ENCODE measurements around the gene RFXAP. TPM values are rescaled to one million over a fixed set of nuclear protein-coding genes. Genes with fewer than 3 reads are reported as not detected.

Gene RFXAP
- total RNA-seq, 1 donor from 2014 or later = 0.53 TPM

DNA sequence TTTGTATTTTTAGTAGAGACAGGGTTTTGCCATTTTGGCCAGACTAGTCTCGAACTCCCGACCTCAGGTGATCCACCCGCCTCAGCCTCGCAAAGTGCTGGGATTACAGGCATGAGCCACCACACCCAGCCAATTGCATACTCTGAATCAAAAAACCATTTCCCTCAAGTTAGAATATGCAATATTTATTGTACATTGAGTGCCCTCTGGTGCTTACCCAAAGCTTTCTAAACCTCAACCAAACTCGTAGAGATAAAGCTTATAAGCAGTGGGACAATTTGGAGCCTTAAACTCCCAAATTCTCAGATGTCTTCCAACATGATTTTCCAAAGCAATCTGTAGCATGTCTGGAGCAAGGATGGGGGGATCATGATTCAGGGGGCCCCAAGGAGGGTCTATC lies 22.4 kb downstream of the RFXAP start:
- no peak overlapping the region for H3K4me3 ChIP-seq (ENCODE audit: low read depth, low read length)
- DNase-seq (ENCODE audit: low read depth) (peak; percentile 28), FAIRE-seq (no peak)
- H3K36me3 ChIP-seq (ENCODE audit: control insufficient read depth, insufficient read depth, low read length) = no peaks in the 10 kb centered on the region
- TF ChIP-seq, protein P1, sequence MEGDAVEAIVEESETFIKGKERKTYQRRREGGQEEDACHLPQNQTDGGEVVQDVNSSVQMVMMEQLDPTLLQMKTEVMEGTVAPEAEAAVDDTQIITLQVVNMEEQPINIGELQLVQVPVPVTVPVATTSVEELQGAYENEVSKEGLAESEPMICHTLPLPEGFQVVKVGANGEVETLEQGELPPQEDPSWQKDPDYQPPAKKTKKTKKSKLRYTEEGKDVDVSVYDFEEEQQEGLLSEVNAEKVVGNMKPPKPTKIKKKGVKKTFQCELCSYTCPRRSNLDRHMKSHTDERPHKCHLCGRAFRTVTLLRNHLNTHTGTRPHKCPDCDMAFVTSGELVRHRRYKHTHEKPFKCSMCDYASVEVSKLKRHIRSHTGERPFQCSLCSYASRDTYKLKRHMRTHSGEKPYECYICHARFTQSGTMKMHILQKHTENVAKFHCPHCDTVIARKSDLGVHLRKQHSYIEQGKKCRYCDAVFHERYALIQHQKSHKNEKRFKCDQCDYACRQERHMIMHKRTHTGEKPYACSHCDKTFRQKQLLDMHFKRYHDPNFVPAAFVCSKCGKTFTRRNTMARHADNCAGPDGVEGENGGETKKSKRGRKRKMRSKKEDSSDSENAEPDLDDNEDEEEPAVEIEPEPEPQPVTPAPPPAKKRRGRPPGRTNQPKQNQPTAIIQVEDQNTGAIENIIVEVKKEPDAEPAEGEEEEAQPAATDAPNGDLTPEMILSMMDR (IDR thresholded peaks at IDR 0.05; ENCODE audit: insufficient read depth, low read length, severe bottlenecking) = peak; percentile 7
- H3K27me3 ChIP-seq (ENCODE audit: control insufficient read depth, insufficient read depth, low read length) = no peaks in the 10 kb centered on the region

- no peaks in the 10 kb centered on the region for H3K36me3 ChIP-seq (ENCODE audit: control insufficient read depth, insufficient read depth, low read length)
- FAIRE-seq = no peak
- no peaks in the 10 kb centered on the region for H3K27me3 ChIP-seq (ENCODE audit: control insufficient read depth, insufficient read depth, low read length)
- H3K4me3 ChIP-seq (ENCODE audit: low read depth, low read length) = no peak overlapping the region
- no peak for DNase-seq (ENCODE audit: low read depth)
- TF ChIP-seq, protein P1 (IDR thresholded peaks at IDR 0.05; ENCODE audit: insufficient read depth, low read length, severe bottlenecking) = no peak
Observed at GRCh38 chr13:36847606-36848005, 28.6 kb downstream of the RFXAP start.

DNA sequence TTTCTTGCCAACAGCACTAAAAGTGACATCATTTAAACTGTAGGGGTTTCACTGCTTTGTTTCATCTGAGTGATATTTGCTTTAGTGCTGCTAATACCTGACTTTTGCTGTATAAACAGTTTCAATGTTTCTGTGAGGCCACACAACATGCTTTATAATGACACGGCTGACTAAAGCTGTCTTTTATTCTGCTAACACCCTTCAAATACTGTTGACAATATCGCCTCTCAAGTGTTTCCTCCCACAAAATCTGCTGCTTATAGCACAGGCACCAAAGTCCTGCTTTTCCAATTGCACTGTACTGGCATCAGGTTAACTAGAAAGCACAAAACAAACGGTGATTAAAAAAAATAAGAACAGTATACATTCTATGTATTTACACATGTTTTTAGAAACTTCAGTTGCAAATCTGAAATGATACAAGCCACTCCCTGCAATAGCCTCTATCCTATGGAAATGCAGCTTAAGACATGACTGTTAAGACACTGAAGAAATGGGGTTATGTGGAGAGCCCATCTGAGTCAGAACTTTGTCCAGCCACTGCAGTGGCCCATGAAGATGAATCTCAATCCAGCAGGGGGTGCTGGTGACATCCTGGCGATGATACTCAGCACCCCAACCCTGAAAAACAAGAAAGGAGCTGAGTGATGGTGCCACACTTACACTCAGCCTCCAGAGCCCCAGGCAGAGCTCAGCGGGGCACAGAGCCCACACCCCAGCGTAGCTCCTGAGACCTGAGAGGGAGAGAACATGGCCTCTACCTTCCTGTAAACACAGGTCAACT lies 29.4 kb downstream of the RFXAP start:
- Histone ChIP-seq H3K27me3 (ENCODE audit: control insufficient read depth, insufficient read depth, low read length) (no peaks in the 10 kb centered on the region), H3K36me3 (ENCODE audit: control insufficient read depth, insufficient read depth, low read length) (no peaks in the 10 kb centered on the region), H3K4me3 (ENCODE audit: low read depth, low read length) (no peak overlapping the region)
- FAIRE-seq = no peak
- DNase-seq (ENCODE audit: low read depth) = no peak
- TF ChIP-seq, protein P1 (IDR thresholded peaks at IDR 0.05; ENCODE audit: insufficient read depth, low read length, severe bottlenecking) = peak; percentile 31

DNA sequence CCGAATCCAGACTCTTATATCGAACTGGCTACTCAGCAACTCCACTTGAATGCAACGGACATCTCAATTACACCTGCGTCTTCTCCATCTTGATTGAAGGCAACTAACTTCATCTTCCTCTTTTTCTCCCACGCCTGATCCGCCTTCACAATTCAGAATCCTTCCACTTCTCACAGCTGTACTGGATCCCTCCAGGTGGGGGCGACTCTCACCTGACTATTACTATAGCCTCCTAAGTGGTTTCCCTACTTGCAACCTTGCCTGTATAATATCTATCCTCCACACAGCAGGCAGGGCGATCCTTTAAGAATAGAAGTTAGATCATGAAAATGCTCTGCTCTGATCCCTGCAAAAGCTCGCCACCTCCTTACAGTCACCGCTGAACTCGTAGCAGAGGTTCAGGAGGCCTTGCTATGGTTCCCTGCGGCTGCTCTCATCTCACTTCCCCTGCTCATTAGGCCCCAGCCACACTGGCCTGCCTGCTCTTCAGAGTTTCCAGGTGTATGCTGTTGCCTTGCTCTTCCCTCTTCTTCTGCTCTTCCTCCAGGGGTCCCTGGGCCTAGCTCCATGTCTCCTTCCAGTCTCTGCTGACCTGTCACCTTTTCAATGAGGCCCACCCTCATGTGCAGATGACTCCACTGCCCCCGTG lies 31.9 kb downstream of the RFXAP start:
- TF ChIP-seq, protein P1 (IDR thresholded peaks at IDR 0.05; ENCODE audit: insufficient read depth, low read length, severe bottlenecking) = peak; percentile 15
- no peak for FAIRE-seq
- Histone ChIP-seq H3K4me3 (ENCODE audit: low read depth, low read length) (no peak overlapping the region), H3K27me3 (ENCODE audit: control insufficient read depth, insufficient read depth, low read length) (no peaks in the 10 kb centered on the region), H3K36me3 (ENCODE audit: control insufficient read depth, insufficient read depth, low read length) (no peaks in the 10 kb centered on the region)
- no peak for DNase-seq (ENCODE audit: low read depth)

GRCh38 chr13:36857253-36857652 lies 38.2 kb downstream of the RFXAP start:
- FAIRE-seq = no peak
- TF ChIP-seq, protein P1 (IDR thresholded peaks at IDR 0.05; ENCODE audit: insufficient read depth, low read length, severe bottlenecking) = no peak
- DNase-seq (ENCODE audit: low read depth) = no peak
- no peak overlapping the region for H3K4me3 ChIP-seq (ENCODE audit: low read depth, low read length)
- H3K36me3 ChIP-seq (ENCODE audit: control insufficient read depth, insufficient read depth, low read length) = no peaks in the 10 kb centered on the region
- no peaks in the 10 kb centered on the region for H3K27me3 ChIP-seq (ENCODE audit: control insufficient read depth, insufficient read depth, low read length)

All from bronchial epithelial cell (primary cell).